ENCODE results near the gene PAPOLA.
A peak's percentile ranks its signal among the peaks of the same experiment; 100 is the strongest.

PAPOLA gene

DNA sequence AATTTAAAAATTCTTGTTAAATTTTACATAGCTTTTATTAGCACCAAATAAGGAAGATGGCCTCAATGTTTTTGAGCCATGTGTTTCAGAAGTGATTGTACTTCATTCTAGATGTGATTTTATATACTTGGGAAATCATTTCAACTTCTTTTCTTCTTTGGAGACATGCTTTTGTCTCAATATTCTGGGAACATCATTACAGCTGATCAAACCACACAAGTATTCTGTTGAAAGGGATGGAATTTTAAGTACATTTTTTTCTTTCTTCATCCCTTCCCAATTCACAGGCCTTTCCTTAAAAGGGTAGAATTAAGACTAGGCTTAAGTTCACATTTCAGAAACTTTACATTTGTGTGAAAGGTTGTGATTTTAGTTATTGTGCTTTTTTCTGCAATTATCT is 66.4 kb downstream of the PAPOLA start:
- no peak for DNase-seq

DNA sequence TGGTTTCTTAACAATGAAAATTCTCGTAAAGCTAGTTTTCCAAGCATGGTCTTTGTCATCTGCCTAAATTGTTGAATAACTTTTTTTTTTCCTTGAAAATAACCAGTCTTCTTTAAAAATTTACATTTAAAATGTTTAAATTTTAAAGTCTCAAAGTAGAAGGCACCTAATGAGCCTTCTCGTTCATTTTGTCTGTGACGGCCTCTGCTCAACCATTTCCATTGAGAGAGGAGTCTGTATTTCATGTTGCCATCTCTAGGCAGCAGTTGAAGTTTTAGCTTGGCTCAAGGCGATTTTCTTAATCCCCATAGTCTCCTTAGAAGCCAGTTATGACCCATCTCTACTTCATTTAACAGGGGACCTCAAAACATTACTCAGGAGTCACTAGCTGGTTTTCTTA is 69.1 kb downstream of the PAPOLA start:
- no peak for DNase-seq

DNA sequence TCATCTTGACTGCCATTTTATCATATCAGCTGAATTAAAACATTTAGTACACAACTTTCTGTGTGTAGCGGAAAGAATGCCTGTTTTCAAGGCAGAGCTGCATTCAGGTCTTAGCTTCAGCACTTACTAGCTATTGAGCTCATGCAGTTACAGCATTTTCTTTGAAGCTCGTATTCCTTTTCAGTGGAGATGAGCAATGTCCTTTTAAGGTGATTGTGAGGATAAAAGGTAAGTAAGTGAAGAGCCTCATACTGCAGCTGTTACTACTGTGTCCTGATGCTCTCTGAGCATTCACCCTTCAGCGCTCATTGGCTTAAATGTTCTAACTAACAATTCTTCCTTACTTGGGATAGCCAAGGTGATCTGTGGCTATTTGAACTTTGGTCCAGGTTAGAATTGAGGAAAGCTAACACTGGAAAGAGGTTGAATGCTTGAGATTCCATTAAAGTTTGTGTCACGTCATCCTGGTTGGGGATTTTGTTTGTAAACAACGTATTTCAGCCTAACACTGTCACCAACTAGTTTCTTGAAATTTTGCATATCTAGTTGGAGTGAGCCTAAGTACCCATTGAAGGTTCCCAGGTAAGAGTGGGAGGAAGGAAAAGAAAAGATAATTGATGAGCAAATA is 71.4 kb downstream of the PAPOLA start:
- DNase-seq, result no peak

DNA sequence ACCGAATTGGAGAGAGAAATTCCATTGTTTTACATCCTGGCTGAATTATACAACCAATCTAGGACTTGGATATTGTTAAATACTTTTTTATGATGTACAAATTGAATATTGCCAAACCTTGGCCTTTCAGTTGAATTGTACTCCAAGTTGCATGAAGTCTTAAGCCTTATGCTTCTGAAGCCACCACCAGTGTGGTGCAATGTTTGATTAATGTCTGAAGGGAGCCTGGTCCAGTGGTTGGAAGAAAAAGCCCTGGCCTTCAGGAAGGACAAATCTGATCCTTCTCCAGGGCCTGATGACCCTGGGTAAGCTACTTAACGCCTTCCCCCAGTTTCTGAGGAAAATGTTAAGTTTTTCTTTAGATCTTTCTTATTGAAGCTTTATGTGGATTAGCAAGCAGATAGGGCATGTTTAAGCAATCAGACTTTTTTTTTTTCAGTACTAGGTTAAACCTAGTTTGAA is 72.0 kb downstream of the PAPOLA start:
- DNase-seq, result no peak

DNA sequence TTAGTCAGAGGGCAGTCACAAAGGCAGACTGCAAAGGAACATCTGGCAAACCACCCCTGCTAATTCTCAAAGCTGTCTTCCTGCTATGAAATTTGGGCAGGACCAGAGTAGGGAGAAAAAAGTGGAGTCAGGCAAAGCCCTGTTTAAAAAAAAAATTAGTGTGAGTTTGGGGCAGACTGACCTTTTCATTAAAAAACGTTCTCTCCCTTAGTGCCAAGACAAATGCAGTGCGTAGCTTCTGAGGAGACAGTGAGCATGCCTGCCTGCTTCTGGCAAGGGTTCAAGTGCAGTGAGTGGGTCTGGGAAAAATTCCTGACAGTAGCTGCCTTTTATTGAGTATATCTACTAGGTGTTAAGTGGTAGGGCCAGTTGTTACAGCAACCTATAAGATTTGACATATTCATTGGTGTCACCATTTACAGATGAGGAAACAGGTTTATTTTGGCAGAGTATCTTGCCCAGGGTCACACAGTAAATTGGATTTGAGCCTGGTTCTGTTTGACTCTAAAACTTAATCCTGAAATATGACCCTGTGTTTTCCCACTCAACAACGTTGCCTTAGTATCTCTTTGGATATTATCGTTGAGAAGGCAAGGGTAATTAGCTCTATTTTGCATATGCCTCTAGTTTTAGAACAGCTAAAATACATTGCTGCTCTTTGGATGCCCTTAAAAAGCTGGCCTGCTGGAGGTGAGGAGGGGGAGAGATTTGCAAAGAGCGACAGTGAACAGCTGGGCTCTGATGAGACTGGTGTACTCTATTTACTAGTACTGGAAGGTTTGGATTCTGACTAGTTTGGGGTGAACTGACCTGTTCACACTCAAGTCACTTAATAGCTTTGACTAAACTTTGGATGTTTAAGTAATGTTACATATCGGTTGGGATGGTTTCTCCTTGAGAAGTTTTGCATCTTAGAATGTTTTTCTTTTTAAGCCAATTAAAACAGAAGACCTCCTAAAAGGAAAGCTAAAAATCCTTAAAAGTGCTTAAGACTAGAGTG is 72.8 kb downstream of the PAPOLA start:
- DNase-seq, result no peak

DNA sequence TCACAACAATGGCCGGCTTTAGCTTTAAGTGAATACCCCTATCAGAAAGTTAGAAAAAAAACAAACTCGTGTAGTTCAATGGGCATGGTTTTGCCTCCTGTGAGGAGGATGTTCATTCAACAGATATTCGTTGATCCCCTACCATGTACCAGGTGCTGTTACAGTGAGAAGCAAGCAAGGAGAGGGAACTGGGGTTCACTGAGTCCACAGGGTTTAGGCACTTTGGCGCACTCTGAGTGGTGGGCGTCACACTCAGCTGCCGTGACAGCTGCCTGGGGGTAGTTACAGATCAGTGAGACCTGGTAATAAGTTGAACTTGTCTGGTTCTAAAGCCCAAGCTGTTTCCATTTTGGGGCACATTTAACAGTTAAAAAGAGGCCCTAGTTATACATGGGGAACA is 74.2 kb downstream of the PAPOLA start:
- DNase-seq, result no peak

DNA sequence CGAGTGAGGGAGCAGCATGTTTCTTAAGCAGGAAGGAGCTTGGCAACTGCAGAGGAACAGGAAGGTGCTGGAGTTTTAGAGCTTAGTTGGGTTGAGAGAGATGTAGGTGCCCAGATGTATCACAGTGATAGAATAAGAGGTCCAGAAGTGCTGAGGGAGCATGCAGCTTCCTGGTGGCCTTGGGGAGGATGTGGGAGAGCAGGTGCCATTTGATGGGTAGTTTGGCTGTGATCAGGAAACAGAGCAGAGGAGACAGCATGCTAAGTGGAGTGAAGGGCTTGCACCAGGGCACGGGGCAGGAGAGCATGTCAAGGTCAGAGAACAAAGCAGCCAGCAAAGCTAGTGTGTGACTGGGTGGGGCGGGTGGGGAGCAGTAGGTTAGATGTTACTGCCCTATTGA is 74.8 kb downstream of the PAPOLA start:
- no peak for DNase-seq

DNA sequence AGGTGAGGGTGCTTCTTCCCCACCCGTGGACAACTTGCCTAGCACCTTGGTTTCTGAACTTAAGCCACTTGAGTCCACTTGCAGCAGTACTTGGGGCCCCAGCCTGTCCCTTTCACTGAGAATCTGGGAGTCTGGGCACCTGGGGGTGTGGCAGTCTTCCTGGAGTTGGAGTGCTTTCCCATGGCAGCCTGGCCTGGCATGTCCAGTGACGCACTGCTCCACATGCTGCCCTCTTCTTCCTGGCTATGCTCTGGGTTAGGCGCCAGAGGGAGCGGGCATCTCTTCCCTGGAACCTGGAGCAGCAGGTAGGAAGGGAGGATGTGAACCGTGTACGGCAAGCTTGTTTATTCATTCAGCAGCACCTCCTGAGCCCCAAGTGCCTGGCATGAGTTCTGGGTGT is 76.4 kb downstream of the PAPOLA start:
- DNase-seq, result no peak

DNA sequence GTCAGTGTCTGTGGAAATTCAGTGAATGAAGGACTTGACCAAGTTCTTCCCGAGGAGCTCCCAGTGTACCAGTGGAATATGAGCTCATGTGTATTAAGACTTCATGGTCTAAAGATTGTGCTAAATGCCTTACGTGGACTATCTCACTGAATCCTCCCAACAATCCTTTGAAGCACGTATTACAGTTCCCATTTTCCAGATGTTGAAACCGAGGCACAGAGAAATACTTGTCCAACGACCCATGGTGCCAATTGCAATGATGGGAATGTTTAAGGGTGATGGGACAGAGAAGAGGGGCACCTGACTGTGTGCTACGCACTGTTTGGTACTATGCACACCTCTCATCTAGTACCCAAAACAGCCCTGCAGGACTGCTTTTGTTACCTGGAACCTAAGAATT is 77.2 kb downstream of the PAPOLA start:
- no peak for DNase-seq

DNA sequence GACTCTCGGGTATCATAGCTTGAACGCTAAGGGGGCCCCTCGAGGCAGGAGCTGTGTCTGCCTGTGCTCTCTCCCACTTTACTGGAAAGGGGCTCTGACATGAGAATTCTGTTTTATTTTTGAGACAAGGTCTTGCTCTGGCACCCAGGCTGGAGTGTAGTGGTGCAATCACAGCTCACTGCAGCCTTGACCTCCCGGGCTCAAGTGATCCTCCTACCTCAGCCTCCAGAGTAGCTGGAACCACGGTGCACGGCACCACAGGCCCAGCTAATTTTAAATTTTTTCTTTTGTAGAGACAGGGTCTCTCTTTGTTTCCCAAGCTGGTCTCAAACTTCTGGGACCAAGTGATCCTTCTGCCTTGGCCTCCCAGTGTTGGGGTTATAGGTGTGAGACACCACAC is 77.7 kb downstream of the PAPOLA start:
- DNase-seq, result no peak

DNA sequence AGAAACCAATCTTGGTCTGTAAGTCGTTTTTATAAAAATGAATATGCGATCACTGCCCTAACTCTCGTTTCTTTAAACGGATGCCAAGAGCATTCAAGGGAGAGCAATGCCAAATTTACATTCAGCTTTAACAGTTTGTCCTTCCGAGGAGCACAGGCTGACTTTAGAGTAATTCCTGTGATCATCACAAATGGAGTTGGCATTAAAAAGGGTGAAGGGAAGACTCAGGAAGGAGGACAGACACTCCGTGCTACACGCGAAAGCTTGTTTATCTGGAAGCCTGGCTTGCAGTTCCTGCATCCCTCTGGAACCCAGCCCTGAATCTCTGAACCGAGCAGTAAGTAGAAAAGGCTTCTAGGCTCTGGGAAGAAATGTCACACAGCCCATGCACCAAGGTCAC is 78.4 kb downstream of the PAPOLA start:
- DNase-seq, result no peak

DNA sequence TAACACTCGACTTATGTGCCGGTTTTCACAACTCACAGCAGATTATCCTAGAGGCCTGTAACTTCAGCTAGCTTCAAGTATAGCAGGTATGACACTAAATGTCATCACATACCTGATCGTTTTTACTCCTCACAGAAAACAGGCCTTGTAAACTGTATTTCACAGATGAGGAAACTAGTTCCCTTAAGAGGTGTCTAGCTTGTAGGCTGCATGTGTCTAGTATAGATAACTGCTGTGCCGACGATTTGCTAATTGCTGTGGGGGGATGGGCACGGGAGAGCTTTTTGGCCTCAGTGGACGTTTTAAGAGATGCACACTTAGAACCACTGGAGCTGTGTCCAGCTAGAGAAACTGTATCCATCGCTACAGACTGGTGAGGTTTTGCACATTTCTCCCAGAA is 78.8 kb downstream of the PAPOLA start:
- DNase-seq, result no peak

DNA sequence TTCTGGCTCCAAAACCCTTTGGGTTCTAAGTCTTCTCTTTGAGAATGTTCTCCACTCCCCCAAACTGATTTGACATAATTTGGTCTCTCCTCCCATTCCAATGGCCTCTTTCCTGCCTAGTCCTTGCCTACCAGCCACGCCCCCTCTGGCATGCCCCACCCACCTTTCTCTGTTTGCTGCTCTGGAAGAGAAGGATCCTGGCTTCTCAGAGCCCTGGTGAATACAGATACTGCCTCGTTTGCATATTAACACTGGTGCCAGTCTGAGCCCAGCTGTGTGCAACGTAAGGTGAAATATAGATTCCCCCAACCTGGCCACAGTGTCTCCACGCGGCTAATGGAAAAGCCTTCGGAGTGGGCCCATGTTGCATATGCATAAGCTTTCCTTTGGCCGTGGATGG is 79.7 kb downstream of the PAPOLA start:
- DNase-seq, result no peak

DNA sequence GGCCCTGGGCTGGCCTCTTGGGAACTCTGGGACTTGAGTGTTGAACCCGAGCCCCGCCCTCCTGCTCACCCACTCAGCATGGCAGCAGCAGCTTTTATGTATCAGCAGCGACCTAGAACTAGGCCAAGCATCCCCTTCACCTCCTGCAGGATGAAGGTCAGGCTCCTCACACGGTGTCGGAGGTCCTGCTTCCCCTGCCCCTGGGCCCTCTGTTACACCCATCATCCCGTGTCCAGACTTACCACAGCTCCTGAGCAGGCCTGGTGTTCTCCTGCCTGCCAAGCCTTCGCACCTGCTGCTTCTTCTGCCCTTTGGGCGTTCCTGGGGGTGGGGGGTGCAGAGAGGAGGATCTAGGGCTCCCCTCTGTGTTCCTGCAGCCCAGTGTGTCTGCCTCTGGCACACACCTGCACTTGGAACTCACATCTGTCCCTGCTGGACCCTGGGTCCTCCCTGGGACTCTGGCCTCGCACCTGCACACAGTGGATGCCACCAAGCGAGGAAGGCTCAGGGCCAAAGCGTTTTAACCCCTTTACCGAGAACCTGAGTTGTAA is 80.3 kb downstream of the PAPOLA start:
- DNase-seq, result no peak

DNA sequence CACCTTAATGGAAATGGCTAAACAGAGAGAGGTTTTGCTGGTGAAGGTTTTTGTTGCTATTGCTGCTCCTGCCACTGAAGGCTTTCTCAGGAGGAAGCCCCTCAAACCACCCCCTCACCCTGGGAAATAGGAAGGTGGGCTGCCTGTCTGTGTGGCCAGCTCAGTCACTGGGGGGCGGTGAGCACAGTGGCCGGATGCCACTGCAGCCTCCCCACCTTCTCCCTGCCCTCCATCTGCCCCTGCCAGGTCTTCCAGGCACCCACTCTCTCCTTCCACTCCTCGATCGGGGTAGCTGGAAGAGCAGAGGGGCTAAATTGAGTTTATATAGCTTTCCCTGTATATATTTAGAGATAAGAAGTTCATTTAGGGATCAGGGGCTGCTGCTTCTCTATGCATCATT is 80.8 kb downstream of the PAPOLA start:
- DNase-seq, result no peak

DNA sequence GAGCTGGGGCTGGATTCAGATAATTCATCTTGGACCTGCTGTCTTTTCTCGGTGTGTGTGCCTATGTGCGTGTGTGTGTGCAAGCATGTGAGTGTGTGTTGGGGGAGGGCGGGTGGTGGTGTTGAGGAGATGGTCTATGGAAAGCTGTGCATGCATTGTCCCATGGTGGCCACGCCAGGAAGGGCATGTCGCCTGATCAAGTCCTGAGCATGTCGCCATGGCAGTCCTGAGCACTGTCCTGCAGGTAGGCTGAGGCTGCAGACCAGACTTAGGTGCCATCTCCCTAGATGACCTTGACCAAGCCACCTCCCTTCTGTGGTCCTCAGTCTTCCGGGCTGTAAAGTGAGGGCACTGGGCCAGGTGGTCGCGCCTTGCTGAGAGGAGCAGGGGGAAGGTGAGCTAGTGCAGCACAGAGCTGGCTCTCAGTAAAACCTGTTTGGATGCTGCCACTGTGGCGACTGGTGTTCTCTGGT is 81.4 kb downstream of the PAPOLA start:
- DNase-seq, result no peak

DNA sequence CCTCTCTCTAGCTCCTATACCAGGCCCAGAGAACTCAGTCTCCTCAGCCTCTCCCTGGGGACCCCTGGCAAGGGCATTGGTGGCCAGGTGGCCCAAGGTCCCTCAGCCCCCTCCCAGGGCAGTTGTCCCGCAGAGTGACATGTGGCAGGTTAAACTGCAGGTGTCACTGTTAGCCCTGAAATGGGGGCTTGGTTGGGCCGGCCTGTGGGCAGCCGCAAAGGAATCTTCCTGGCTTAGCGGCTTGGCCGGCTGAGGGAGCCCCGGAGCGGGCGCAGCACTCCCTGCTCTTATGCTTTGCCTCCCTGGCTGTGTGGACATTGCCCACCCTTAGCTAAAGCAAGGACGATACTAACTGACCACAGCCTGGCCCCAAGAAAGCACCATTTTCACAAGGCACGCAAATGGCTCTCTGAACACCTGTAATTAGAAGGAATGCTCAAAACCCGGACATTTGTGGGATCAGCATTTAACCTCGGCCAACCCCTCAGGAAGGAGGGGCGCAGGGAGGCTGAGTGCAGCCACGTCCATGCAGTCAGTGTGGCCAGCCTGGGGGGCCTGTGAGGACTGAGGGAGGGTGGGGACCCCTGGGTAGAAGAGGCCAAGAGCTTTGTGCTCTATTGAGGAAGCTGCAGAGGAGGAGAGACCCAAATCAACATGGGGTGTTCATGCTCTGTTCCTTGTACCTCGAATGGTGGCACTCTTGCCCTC is 82.2 kb downstream of the PAPOLA start:
- peak; percentile 38 for DNase-seq

DNA sequence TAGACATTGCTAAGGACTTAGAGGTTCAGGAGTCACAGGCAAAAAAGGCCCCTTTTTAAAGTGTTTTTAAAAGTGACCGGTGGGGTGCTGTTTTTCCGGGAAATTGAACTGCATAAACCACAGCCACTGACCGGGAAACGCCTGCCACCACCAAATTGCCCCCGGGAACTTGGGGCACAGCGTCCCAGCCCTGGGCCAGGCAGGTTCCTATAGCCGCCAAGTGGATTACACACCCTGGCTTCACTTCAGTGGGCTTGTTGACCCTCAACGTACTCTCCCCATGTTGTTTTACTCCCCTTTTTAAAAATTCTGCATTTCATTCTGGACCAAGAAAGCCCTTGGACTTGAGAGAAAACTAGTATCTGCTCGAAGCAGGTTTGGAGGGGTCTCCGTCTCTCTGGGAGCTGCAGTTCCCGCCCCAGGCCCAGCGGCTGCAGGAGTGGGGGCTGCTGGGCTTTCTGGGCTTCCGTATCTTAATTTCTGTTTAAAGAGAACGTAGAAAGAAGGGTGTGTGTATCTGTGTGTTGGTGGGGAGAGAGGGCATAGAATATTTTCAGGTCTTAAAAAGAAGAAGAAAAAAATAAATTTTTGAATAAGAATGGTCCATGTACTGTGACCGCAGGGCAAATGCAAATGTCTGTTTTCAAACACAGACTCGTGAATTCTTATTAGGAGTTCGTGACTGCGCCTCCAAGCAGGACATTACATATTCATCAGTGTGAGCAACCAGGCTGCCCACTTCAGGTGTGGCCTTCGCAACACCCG is 82.9 kb downstream of the PAPOLA start:
- no peak for DNase-seq

DNA sequence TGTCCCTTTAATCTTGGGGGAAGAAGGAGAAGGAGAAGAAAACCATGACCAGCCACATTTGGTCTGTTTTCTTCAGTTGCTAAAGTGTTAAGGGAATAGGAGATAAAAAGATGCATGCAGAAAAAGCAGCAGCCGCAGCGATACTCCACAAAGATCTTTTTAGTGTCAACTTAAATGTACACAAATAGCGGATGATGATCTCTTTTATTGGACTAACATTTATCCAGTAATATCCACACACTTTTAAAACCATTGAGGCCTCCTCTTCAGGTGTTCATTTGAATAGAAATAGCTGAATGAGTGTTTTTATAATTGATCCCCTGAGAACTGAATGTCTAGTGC is 83.5 kb downstream of the PAPOLA start:
- no peak for DNase-seq

DNA sequence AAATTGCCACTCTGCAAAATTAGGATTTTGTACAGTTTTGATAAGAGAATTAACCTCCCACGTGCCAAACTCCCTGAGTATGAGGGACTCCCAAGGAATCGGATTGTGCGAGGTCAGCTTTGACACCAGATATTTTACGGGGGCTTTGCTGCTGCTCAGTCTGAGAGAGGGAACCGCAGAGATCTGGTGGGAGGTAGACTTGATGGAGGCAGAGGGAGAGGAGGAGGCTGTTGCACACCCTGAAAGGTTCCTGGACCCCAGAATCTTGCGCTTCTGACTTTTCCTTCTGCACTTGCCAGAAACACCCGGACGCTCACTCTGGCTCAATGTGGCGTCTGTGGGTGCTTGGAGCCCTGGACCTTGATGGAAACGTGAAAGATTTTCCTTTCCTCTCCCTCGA is 83.9 kb downstream of the PAPOLA start:
- DNase-seq, result no peak

DNA sequence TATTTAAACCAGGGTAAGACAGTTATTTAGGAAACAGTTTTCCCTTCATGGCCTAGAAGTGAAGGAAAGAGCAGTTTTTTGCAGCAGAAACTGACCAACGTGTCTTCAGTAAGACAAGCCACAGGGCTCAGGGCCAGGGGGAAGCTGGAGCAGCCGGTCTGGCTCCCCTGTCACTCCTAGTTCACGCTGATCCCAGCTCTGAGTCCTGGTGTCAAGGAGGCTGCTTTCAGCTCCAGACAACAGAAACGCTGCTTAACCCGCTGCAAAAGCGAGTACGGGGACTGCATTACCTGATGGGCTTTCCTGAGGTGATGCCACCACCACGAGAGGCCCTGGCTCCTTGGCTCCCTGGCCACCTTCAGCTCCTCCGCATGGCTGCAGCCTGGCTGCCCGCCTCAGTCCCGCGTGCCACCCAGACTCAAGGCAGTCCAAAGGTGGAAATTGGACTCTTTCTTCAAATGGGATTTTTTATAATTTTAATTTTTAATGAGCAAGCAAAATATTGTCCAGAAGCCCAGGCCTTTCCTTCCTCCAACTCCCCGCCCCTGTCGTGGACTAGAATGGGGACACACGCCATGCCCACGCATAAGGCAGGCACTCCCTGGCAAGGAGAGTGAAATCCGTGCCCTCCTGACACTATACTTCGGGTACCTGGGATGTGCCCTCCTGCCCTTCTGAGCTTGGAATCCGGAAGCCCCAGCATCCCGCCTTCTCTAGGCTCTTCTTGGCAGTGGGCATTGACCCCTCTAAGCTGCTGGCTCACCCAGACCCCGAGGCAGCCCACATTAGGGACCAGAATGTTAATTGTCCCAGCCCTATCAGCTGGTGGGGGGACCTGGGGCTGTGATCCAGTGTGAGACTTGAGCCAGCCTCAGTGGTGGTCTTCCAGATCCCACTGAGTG is 85.0 kb downstream of the PAPOLA start:
- DNase-seq, result no peak

Data from NCI-H510A treated with DMSO at 0.1 percent for 48 hours (cell line).